ENCODE measurements around the gene FADS2.

Gene FADS2

GRCh38 chr11:61826930-61827570, 1.1 kb upstream of the FADS2 start:
- peak; percentile 43 for DNase-seq

GRCh38 chr11:61828379-61828628, 204 bp downstream of the FADS2 start:
- no peak for DNase-seq

- peak; percentile 62 for DNase-seq
Measured at GRCh38 chr11:61828629-61829407, 718 bp downstream of the FADS2 start.

- DNase-seq, result no peak
Measured at GRCh38 chr11:61829806-61830205, 1.7 kb downstream of the FADS2 start.

GRCh38 chr11:61830237-61831105, 2.4 kb downstream of the FADS2 start:
- no peak for DNase-seq

GRCh38 chr11:61832207-61832606, 4.1 kb downstream of the FADS2 start:
- DNase-seq, result no peak

- no peak for DNase-seq
Measured at GRCh38 chr11:61832754-61833153, 4.7 kb downstream of the FADS2 start.

- DNase-seq, result no peak
Measured at GRCh38 chr11:61833471-61833870, 5.4 kb downstream of the FADS2 start.

GRCh38 chr11:61833926-61834277, 5.8 kb downstream of the FADS2 start:
- no peak for DNase-seq

GRCh38 chr11:61834278-61835048, 6.4 kb downstream of the FADS2 start:
- peak; percentile 77 for DNase-seq

- DNase-seq, result no peak
Measured at GRCh38 chr11:61836193-61836592, 8.1 kb downstream of the FADS2 start.

GRCh38 chr11:61837411-61838005, 9.4 kb downstream of the FADS2 start:
- no peak for DNase-seq

GRCh38 chr11:61838501-61838900, 10.4 kb downstream of the FADS2 start:
- no peak for DNase-seq

- no peak for DNase-seq
Measured at GRCh38 chr11:61838921-61839320, 10.8 kb downstream of the FADS2 start.

- DNase-seq, result no peak
Measured at GRCh38 chr11:61839742-61840141, 11.6 kb downstream of the FADS2 start.

- DNase-seq, result no peak
Measured at GRCh38 chr11:61840371-61840770, 12.3 kb downstream of the FADS2 start.

- DNase-seq, result no peak
Measured at GRCh38 chr11:61841636-61842527, 13.8 kb downstream of the FADS2 start.

- DNase-seq, result no peak
Measured at GRCh38 chr11:61842528-61842820, 14.4 kb downstream of the FADS2 start.

GRCh38 chr11:61844909-61845565, 16.9 kb downstream of the FADS2 start:
- DNase-seq, result peak; percentile 76

GRCh38 chr11:61846362-61847020, 18.4 kb downstream of the FADS2 start:
- no peak for DNase-seq
